Breast epithelium (tissue), 3 donors: ENCODE data around the gene GSTM1.

Source experiments
- CTCF ChIP-seq, 3 donors: fragments of 450-650 bp; IDR thresholded peaks; one replicate each; pipeline ENCODE4 v1.5.1; 2016 to 2017; ENCODE audit warnings: antibody characterized with exemption in 3 of 3, mild to moderate bottlenecking in 3 of 3, moderate library complexity in 3 of 3
- POLR2A ChIP-seq: fragments of 450-650 bp; IDR thresholded peaks from one replicate; pipeline ENCODE4 v1.6.1; 2016; ENCODE audit warnings: antibody characterized with exemption, mild to moderate bottlenecking, moderate library complexity
- POLR2AphosphoS5 ChIP-seq, 3 donors: sonication (generic); formaldehyde crosslinking; IDR thresholded peaks; one replicate each; pipeline ENCODE4 v1.6.1; 2017; ENCODE audit warnings: antibody characterized with exemption in 3 of 3

GRCh38 chr1:109641861-109642260 lies 45.8 kb upstream of the GSTM1 start:
- no peak for TF ChIP-seq CTCF (IDR thresholded peaks at IDR 0.05)
- TF ChIP-seq POLR2A = no peak
- no peak for TF ChIP-seq POLR2AphosphoS5 (IDR thresholded peaks at IDR 0.05)
